Activated CD4-positive, CD25-positive, alpha-beta regulatory T cell (primary cell): ENCODE data around the gene ZNF891.

ENCODE experiments used
- DNase-seq, 4 experiments: peaks; one replicate each; lab custom pipeline; 2025; lab: John Stamatoyannopoulos, UW

Gene ZNF891

DNA sequence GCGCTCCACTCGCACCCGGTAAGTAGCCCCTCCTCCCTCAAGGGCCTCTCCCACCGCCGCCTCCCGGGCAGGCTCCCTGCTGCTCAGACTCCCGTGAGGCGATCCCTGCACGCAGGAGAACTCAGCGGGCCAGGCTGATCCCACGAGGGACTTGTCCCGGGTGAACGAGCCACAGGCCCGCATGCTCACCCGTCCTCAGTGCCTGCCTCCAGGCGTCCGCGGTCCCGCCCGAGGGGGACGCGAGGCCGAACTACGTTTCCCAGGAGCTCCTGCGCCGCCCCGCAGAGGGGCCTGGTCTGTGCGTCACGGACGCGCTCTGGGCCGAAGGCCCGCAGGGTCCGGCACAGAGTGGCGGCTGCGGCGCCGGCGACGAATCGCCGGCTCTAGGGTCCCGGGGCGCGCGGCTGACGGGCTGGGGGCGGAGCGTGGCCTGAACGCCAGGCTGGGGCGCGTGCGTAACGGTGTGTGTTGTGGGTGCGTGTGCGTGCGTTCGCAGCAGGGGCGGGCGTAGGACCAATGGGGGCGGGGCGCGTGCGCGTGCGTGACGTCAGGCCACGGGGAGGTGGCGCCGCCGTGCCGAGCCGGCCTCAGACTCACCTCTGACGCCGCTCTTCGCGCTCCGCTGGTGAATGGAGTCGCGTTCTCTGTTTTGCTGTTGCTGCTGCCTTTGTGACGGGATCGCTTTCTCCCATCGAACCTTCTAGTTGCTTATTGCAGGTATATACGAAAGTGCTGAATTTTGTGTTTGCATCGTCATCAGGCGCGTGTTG, at the start of gene ZNF891, which contains the start of gene ZNF10:
Gene ZNF891 (minus strand): TSS at position 237 of the 770 bp plus-strand sequence. CDS start 8,356 bp downstream, outside the sequence.
Gene ZNF10 (plus strand): TSS at position 590 of the 770 bp plus-strand sequence. CDS start 13,866 bp downstream, outside the sequence.
- peak; percentile 90 to 93 (median 92) for DNase-seq

DNA sequence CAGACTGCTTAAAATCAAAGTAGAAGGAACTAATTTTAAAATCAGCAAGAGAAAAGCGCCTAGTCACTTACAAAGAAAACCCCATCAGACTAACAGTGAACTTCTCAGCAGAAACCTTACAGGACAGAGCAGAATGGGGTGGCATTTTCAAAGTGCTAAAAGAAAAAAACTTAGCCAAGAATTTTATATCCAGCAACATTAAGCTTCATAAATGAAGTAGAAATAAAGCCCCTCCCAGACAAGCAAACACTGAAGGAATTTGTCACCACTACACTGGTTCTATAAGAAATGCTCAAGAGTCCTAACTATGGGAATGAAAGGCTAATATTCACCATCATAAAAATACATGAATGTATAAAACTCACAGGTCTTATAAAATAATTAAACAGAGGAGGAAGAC, 44.8 kb upstream of the ZNF891 start:
- DNase-seq: no peak

DNA sequence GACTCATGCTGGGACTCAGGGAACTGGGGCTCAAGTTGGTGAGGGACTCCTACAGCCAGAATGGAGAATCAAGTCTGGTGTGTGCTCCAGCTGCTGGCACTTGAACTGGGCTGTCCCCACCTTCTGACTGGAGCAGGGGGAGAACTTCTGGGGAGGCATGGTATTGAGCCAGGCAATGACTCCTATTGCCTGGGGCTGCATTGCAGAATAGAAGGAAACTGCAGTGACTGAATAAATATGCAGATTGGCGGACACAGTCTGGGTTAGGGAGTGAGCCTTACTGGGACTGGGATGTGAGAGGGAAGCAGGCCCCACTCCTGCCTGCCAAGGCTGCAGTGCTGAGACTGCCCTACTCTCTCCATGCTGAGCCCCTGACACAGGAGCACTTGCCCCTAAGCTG, 42.4 kb upstream of the ZNF891 start:
- DNase-seq: no peak

DNA sequence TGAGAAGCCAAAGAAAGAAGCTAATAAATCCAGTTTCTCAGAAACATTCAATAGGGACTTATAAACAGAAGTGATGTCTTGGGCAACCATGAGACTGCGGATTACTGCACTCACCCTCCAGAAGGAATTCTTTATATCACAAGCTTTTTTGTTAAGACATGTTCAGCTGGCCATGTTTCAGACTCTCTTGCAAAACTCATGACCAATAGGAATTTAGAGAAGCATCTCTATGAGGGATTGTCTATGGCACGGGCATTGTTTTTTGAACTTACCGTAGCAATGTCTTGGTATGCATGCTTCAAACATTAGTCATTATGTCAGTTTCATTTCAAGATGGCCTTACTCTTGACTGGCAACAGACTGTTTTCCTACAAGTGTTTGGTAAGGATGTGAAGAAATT, 35.7 kb upstream of the ZNF891 start:
- no peak for DNase-seq

DNA sequence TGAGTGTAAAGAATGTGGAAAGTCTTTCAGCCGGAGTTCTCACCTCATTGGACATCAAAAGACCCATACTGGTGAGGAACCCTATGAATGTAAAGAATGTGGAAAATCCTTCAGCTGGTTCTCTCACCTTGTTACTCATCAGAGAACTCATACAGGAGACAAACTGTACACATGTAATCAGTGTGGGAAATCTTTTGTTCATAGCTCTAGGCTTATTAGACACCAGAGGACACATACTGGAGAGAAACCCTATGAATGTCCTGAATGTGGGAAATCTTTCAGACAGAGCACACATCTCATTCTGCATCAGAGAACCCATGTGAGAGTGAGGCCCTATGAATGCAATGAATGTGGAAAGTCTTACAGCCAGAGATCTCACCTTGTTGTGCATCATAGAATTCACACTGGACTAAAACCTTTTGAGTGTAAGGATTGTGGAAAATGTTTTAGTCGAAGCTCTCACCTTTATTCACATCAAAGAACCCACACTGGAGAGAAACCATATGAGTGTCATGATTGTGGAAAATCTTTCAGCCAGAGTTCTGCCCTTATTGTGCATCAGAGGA, 26.1 kb upstream of the ZNF891 start:
- DNase-seq: no peak

DNA sequence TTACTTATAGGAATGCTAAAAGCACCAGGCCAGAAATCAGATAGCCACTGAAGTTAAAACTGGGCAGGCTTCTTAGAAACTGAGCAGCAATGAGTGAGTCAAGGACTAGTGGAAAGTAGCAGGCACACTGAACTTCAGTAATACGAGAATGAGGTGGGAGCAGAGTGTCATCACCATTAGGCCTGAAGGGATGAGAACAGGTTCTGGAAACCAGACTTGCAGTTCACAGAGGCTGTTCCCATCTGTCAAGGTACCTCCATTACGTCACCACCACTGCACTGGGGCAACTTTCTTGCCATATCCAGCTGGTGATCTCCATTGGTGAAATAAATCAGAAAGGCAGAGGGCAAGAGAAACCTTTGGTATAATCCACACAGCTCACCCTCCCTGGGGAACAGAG, 15.9 kb upstream of the ZNF891 start:
- DNase-seq: no peak

DNA sequence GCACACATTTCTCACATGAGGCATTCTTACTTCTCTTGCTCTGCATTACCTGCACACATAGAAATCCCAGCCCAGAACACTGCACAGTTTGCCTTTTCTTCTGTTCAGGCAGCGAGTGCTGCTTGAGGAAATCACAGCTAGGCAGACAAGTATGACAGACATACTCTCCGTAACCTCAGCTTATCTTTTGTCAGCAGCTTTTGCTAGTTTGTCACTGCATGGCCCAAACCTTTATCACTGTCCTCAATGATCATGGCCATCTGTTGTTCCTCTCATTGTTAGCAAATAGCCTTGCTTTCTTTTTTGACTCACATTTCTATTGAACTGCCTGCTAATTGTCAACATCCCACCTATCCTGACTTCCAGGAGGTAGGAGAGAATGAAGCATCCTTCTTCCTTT, 5.7 kb upstream of the ZNF891 start:
- no peak for DNase-seq

DNA sequence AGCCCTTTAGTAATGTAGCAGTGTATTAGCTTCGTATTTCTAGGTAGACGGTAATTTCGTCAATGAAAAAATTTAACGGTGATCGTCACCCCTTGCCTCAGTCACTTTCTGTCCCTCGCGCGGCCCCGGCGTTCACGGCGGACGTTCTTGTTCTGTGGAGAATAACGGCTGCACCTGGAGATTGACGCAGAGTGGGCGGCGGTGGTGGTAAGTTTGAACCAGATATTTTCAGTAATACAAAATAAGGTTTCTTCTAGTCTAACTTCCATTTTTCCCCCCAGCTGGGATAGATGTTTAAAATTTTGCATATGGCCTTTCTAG, 694 bp upstream of the ZNF891 start:
- peak; percentile 12 to 18 (median 14) for DNase-seq

DNA sequence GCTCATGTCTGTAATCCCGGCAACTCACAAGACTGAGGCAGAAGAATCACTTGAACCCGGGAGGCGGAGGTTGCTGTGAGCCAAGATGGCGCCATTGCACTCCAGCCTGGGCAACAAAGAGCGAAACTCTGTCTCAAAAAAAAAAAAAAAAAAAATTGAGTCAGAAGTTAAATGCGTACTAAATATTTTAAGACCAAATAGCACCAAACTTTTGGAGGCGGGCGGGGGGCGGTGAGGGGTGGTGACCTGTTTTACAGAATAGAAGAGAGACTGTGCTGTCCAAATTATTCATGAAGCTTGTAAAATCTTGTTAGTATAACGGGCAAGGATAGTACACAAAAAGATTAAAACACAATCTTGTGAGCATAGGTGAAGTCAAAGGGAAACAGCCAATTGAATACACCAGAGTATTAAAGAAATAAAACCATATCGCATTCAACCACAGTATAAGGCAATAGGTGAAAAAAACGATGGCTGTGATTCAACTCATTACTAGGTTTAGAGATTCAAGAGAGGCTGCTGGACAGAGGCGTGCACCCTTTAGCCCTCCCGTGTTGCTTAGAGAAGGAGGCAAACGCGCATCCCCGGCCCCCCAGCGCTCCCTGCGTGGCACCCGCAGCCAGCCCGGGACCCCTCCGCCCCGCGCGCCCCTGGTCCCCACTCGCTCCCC, 571 bp downstream of the ZNF891 start:
- no peak for DNase-seq

DNA sequence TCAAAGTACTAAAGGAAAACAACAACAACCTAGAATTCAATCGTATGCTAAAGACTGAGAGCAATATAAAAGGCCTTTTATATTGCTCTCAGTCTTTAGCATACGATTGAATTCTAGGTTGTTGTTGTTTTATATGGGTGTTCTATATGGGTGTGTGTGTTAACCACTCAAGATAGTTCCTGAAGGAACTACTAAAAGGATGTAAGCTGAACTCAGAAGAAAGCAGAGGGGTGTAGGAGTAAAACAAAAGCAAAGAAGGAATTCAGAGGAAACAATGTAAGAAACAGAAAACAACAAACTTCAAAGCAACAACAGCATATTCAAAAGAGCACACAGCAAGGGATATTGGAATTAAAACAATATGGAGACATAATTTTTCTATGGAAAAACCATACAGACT, 5.4 kb downstream of the ZNF891 start:
- DNase-seq: no peak

DNA sequence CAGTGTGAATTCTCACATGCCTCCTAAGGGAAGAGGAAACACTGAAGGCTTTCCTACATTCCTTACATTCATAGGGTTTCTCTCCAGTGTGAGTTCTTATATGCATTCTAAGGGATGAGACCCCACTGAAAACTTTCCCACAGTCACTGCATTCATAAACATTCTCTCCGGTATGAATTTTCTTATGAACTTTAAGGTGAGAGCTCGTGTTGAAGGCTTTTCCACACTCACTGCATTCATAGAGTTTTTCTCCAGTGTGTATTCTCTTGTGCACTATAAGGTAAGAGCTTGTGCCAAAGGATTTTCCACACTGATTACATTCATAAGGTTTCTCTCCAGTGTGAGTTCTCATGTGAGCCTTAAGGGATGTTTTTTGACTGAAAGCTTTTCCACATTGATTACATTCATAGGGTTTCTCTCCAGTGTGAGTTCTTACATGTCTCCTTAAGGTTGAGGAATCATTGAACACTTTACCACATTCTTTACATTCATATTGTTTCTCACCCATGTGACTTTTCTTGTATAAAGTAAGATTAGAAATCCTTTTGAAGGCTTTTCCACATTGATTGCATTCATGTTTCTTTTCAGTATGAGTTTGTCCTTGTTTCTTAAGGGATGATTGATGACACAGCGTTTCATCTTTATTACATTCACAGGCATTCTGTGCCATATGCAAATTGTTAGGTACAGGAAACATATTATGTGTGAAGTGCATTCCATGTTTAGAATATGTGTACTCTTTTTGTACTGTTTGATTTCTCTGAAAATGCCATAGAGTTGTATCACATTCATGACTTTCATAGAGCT, 9.5 kb downstream of the ZNF891 start:
- no peak for DNase-seq

DNA sequence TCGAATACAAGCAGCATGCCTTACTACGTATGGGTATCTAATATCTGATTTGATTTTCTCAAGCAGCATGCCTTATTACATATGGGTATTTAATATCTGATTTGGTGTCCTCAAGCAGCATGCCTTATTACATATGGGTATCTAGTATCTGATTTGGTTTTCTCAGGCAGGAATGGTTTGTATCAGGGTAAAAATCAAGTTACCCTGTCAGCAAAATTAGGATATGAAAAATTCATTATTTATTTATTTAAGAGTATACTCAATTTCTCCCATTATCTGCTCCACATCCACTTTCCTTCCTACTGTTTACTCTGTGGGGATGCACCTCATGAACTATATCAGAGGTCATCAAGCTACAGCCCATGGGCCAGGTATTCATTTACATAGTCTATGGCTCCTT, 21.9 kb downstream of the ZNF891 start:
- no peak for DNase-seq

DNA sequence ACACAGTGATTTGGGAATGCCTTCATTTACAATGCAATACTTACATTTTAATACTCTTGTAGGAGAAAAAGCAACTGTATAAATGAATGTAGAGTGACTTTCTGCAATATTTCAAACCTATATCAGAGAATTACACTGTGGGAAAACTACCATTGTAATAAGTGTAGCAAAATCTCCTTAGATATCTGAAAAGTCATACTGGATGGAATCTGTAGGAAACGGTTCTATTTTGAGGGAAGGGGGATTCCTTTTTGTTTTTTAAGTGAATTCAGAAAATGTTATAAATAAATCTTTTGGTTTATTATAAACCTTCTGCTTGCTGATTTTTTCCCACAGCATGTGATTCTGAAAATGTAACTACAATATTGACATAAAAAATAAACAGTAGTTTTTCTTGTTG, 23.0 kb downstream of the ZNF891 start:
- DNase-seq: no peak

DNA sequence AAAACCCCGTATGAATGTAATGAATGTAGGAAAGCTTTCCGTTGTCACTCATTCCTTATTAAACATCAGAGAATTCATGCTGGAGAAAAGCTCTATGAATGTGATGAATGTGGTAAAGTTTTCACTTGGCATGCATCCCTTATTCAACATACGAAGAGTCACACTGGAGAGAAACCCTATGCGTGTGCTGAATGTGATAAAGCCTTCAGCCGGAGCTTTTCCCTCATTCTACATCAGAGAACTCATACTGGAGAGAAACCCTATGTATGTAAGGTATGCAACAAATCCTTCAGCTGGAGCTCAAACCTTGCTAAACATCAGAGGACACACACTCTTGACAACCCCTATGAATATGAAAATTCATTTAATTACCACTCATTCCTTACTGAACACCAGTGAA, 23.8 kb downstream of the ZNF891 start:
- DNase-seq: no peak

DNA sequence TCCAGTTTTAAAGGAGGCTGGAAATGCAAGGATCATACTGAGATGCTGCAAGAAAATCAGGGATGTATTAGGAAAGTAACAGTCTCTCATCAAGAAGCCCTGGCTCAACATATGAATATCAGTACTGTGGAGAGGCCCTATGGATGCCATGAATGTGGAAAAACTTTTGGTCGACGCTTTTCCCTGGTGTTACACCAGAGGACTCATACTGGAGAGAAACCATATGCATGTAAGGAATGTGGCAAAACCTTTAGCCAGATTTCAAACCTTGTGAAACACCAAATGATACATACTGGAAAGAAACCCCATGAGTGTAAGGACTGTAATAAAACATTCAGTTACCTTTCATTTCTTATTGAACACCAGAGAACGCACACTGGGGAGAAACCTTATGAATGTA, 24.5 kb downstream of the ZNF891 start:
- DNase-seq: no peak

DNA sequence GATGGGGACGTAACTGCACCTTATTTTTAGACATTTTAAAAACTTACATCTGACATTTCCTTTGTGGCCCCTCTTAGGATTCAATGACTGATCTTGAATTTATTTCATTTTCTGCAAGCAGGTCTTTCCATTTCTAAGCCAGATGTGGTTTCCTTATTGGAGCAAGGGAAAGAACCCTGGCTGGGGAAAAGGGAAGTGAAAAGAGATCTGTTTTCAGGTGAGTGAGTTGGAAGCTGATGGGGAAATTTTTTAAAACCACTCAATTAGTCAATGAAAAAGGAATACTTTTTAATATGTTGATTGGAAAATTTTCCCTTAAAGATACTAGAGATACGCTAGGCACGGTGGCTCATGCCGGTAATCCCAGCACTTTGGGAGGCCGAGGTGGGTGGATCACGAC, 46.7 kb downstream of the ZNF891 start:
- DNase-seq: no peak

DNA sequence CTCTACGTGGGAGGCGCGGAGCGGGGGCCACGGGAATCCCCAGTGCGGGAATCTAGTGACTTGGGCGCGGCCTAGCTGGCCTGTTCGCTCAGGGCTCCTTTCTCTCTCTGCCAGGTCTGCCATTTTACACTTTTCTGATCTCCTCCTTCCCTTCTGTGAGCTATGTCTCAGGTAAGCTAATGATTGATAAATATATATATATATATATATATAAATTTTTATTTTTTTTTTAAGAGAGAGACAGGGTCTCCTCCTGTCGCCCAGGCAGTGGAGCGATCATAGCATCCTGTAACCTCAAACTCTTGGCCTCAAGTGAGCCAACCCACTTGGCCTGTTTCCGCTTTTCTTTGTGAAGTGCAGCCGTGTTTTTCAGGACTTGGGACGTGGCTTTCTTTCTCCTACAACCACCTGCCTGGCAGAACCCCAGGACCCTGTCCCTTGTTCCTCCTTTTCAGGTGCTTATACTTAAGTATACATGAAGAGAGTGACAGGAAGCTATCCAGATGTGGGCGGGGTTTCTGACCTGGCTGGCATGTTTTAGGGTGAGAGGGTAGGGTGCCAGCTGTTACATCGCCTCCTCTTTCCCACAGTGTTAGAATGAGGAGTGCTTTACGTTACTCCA, 48.8 kb downstream of the ZNF891 start:
- DNase-seq: no peak

DNA sequence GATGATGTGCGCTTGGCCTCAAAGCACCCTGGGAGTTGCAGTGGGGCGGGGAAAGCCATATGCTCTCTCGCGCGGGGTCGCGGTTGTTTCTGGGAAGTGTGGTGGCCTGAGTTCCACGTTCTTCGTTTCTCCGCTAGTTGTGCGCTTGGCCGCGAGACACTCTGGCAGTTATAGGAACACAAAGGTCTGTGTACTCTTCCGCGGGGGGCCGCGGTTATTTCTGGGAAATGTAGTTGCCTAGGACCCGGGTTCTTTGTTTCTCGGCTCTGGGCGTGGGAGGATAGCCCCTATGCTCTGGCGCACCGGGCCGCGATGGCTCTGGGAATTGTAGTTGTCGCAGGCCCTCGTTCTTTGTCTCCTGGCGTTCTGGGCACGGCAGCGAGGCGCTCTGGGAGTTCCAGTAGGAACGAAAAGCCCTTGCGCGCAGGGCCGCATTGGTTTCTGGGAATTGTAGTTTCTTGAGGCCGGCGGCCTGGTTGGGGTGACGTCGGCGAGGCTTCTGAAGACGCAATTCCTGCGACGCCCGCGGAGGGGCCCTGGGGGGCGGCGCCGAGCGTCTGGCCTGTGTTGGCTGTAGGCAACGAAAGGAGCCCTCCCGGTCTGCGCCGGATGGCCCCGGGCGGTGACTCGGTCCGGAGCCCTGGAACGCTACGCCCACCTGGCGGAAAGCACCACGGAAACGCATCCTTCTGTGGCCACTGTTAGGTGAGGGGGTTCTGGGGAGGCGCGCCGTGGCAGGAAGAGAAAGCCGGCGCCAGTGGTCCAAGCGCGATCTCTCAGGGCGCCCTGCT, 49.5 kb downstream of the ZNF891 start, which contains the start of gene ZNF140:
Gene ZNF140 (plus strand): TSS at position 556 of the 791 bp plus-strand sequence. CDS start 398 bp downstream, outside the sequence.
- DNase-seq: peak; percentile 87 to 89 (median 88)

DNA sequence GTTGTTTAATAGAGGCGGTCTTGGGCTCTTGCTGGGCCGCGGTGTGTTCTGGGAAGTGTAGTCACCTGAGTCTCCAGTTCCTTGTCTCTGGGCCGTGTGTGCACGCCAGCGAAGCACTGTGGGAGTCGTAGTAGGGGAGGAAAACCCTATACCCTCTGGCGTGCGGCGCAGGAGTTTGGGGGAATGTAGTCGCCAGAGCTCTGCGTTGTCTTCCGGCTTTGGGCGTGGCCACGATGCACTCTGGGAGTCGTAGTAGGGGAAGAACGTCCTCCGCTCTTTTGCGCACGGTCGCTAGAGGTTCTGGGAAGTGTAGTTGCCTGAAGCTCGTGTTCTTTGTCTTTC, 50.1 kb downstream of the ZNF891 start:
- DNase-seq: peak; percentile 89 to 91 (median 90)

DNA sequence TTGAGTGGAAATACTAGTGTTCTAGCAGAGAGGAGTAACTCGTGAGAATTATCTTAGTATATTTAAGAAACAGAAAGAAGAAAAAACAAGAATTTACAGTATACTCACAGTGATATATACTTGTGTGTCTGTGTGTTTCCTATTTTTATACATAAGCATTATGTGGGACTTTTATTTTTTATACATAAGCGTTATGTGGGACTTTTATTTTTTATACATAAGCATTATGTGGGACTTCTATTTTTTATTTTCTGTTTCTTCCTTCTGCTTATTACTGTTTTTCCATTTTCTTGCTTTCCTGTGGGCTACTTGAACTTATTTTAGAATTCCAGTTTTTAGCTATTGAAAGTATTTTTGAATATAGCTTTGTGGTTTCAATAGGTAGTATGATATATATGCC, 56.2 kb downstream of the ZNF891 start:
- DNase-seq: no peak

DNA sequence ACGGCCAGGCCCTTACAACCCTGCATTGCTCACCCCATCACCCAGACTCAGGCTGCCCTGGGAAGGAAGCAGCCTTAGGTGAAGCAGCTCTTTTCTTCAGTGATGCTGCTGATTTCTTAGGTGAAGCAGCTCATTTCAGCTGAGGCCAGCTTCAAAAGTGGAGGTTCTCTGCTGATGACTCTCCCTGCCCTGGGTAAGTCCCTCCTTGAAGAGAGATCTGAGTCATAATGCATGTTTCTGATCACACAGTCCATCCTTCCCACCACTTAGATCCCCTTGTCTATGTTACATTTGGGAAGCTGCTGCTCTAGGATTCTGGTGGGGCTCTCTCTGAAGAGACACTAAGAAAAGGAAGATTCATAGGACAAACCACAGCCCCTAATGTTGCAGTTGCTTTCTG, 66.5 kb downstream of the ZNF891 start:
- DNase-seq: no peak
